ENCODE data around the gene FYB2.
A peak's percentile ranks its signal among the peaks of the same experiment; 100 is the strongest.

FYB2 gene

GRCh38 chr1:56817716-56818463 lies 1.3 kb downstream of the FYB2 start:
- Mint-ChIP-seq H3K4me3 (no peak overlapping the region), H3K27ac (no peak overlapping the region), H3K36me3 (no peaks in the 10 kb centered on the region), H3K4me1 (no peaks in the 10 kb centered on the region), H3K9me3 (no peaks in the 10 kb centered on the region)
- ATAC-seq (no peak), DNase-seq (ENCODE audit: low spot score in 2 of 2) (no peak)

GRCh38 chr1:56816909-56817308 lies 2.3 kb downstream of the FYB2 start:
- Mint-ChIP-seq H3K4me3 (no peak overlapping the region), H3K36me3 (no peaks in the 10 kb centered on the region), H3K4me1 (no peaks in the 10 kb centered on the region), H3K27ac (no peak overlapping the region), H3K9me3 (no peaks in the 10 kb centered on the region)
- DNase-seq (ENCODE audit: low spot score in 2 of 2): no peak
- ATAC-seq: no peak

GRCh38 chr1:56816264-56816663 lies 2.9 kb downstream of the FYB2 start:
- DNase-seq (ENCODE audit: low spot score in 2 of 2) (no peak), ATAC-seq (peak; percentile 57)
- Mint-ChIP-seq H3K27ac (no peak overlapping the region), H3K9me3 (no peaks in the 10 kb centered on the region), H3K4me3 (no peak overlapping the region), H3K4me1 (no peaks in the 10 kb centered on the region), H3K36me3 (no peaks in the 10 kb centered on the region)

- no peak for ATAC-seq
- H3K27ac Mint-ChIP-seq: no peak overlapping the region
- no peaks in the 10 kb centered on the region for H3K9me3 Mint-ChIP-seq
- no peaks in the 10 kb centered on the region for H3K36me3 Mint-ChIP-seq
- H3K4me3 Mint-ChIP-seq: no peak overlapping the region
- DNase-seq (ENCODE audit: low spot score in 2 of 2): no peak
- H3K4me1 Mint-ChIP-seq: no peaks in the 10 kb centered on the region
Measured at GRCh38 chr1:56814205-56814604, 5.0 kb downstream of the FYB2 start.

- H3K27ac Mint-ChIP-seq: no peak overlapping the region
- DNase-seq (ENCODE audit: low spot score in 2 of 2): no peak
- H3K9me3 Mint-ChIP-seq: no peaks in the 10 kb centered on the region
- no peaks in the 10 kb centered on the region for H3K36me3 Mint-ChIP-seq
- no peak for ATAC-seq
- no peak overlapping the region for H3K4me3 Mint-ChIP-seq
- no peaks in the 10 kb centered on the region for H3K4me1 Mint-ChIP-seq
Measured at GRCh38 chr1:56811331-56811730, 7.9 kb downstream of the FYB2 start.

GRCh38 chr1:56808410-56808809 lies 10.8 kb downstream of the FYB2 start:
- no peaks in the 10 kb centered on the region for H3K9me3 Mint-ChIP-seq
- H3K4me1 Mint-ChIP-seq: no peaks in the 10 kb centered on the region
- no peak overlapping the region for H3K27ac Mint-ChIP-seq
- ATAC-seq (no peak), DNase-seq (ENCODE audit: low spot score in 2 of 2) (no peak)
- no peaks in the 10 kb centered on the region for H3K36me3 Mint-ChIP-seq
- H3K4me3 Mint-ChIP-seq: no peak overlapping the region

- Mint-ChIP-seq H3K27ac (no peak overlapping the region), H3K36me3 (no peaks in the 10 kb centered on the region), H3K4me1 (no peaks in the 10 kb centered on the region), H3K4me3 (no peak overlapping the region), H3K9me3 (no peaks in the 10 kb centered on the region)
- ATAC-seq (no peak), DNase-seq (ENCODE audit: low spot score in 2 of 2) (no peak)
Measured at GRCh38 chr1:56806804-56807203, 12.4 kb downstream of the FYB2 start.

GRCh38 chr1:56803561-56804156 lies 15.5 kb downstream of the FYB2 start:
- Mint-ChIP-seq H3K4me1 (no peaks in the 10 kb centered on the region), H3K4me3 (no peak overlapping the region), H3K36me3 (no peaks in the 10 kb centered on the region), H3K27ac (no peak overlapping the region), H3K9me3 (no peaks in the 10 kb centered on the region)
- no peak for ATAC-seq
- no peak for DNase-seq (ENCODE audit: low spot score in 2 of 2)

GRCh38 chr1:56799605-56800400 lies 19.4 kb downstream of the FYB2 start:
- Mint-ChIP-seq H3K9me3 (no peaks in the 10 kb centered on the region), H3K36me3 (no peaks in the 10 kb centered on the region), H3K4me1 (no peaks in the 10 kb centered on the region), H3K27ac (no peak overlapping the region), H3K4me3 (no peak overlapping the region)
- DNase-seq (ENCODE audit: low spot score in 2 of 2): no peak
- ATAC-seq: no peak

- H3K9me3 Mint-ChIP-seq: no peaks in the 10 kb centered on the region
- H3K36me3 Mint-ChIP-seq: no peaks in the 10 kb centered on the region
- no peak for DNase-seq (ENCODE audit: low spot score in 2 of 2)
- H3K4me3 Mint-ChIP-seq: no peak overlapping the region
- H3K4me1 Mint-ChIP-seq: no peaks in the 10 kb centered on the region
- ATAC-seq: no peak
- no peak overlapping the region for H3K27ac Mint-ChIP-seq
Measured at GRCh38 chr1:56798053-56798471, 21.1 kb downstream of the FYB2 start.

- Mint-ChIP-seq H3K27ac (no peak overlapping the region), H3K36me3 (no peaks in the 10 kb centered on the region), H3K4me1 (no peaks in the 10 kb centered on the region), H3K9me3 (no peaks in the 10 kb centered on the region), H3K4me3 (no peak overlapping the region)
- DNase-seq (ENCODE audit: low spot score in 2 of 2) (no peak), ATAC-seq (no peak)
Measured at GRCh38 chr1:56797065-56797685, 22.0 kb downstream of the FYB2 start.

GRCh38 chr1:56795870-56796269 lies 23.3 kb downstream of the FYB2 start:
- no peak overlapping the region for H3K4me3 Mint-ChIP-seq
- H3K4me1 Mint-ChIP-seq: no peaks in the 10 kb centered on the region
- ATAC-seq: no peak
- H3K27ac Mint-ChIP-seq: no peak overlapping the region
- H3K36me3 Mint-ChIP-seq: no peaks in the 10 kb centered on the region
- H3K9me3 Mint-ChIP-seq: no peaks in the 10 kb centered on the region
- no peak for DNase-seq (ENCODE audit: low spot score in 2 of 2)

- ATAC-seq: no peak
- no peaks in the 10 kb centered on the region for H3K9me3 Mint-ChIP-seq
- DNase-seq (ENCODE audit: low spot score in 2 of 2): no peak
- no peak overlapping the region for H3K27ac Mint-ChIP-seq
- no peaks in the 10 kb centered on the region for H3K36me3 Mint-ChIP-seq
- no peak overlapping the region for H3K4me3 Mint-ChIP-seq
- no peaks in the 10 kb centered on the region for H3K4me1 Mint-ChIP-seq
Measured at GRCh38 chr1:56790036-56790435, 29.2 kb downstream of the FYB2 start.

- ATAC-seq (no peak), DNase-seq (ENCODE audit: low spot score in 2 of 2) (no peak)
- no peak overlapping the region for H3K27ac Mint-ChIP-seq
- no peaks in the 10 kb centered on the region for H3K36me3 Mint-ChIP-seq
- no peaks in the 10 kb centered on the region for H3K9me3 Mint-ChIP-seq
- H3K4me1 Mint-ChIP-seq: no peaks in the 10 kb centered on the region
- no peak overlapping the region for H3K4me3 Mint-ChIP-seq
Measured at GRCh38 chr1:56788588-56788987, 30.6 kb downstream of the FYB2 start.

GRCh38 chr1:56788102-56788501 lies 31.1 kb downstream of the FYB2 start:
- DNase-seq (ENCODE audit: low spot score in 2 of 2) (no peak), ATAC-seq (no peak)
- no peaks in the 10 kb centered on the region for H3K36me3 Mint-ChIP-seq

More at GRCh38 chr1:56788102-56788501, 31.1 kb downstream of the FYB2 start:
- no peak overlapping the region for H3K4me3 Mint-ChIP-seq
- no peaks in the 10 kb centered on the region for H3K4me1 Mint-ChIP-seq
- H3K9me3 Mint-ChIP-seq: no peaks in the 10 kb centered on the region
- no peak overlapping the region for H3K27ac Mint-ChIP-seq
